Activated CD8-positive, alpha-beta memory T cell treated with anti-CD3 and anti-CD28 coated beads, Interleukin-2, amount 50 U/mL, for 24 hours (primary cell): ENCODE data around the gene HINFP.
"Not testable (repeated sequence)": the region's sequence is repeated elsewhere in the genome, so short reads cannot be mapped to it uniquely, and the experiment has no call there.

ENCODE experiments used
- DNase-seq: peaks from one replicate; pipeline ENCODE4 v3.0.0-alpha.2; 2020; ENCODE audit errors: extremely low read depth

Gene HINFP

DNA sequence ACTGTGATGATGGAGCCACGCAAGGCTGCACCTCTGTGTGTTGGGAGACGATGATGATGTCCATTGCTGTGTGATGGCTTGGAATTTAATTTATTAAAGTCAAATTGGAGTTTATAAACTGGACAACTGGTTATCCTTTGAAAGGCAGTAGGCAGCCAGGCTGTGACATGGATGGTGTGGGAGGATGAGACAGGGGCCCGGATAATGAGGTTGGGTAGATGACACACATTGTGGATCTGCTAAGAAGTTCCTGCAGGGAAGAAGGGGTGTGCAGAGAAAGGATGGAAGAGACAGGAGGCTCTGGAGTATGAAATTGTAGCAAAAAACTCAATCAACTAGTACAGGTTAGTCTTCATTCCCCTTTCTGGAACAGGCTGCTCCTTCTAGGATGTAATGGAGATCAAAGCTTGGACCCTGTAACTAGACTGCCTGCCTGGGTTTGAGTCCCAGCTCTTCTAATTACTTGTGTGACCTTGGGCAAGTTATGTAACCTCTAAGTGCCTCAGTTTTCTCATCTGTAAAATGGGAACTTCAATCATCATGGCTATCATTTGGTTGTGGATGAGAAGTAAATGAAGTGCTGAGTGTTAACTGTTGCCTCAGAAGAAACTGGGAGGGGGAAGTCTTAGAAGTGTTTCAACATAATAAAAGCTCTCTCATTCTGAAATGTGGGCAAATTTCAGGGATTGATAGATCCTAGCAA lies 4.2 kb upstream of the HINFP start:
- DNase-seq: no peak

DNA sequence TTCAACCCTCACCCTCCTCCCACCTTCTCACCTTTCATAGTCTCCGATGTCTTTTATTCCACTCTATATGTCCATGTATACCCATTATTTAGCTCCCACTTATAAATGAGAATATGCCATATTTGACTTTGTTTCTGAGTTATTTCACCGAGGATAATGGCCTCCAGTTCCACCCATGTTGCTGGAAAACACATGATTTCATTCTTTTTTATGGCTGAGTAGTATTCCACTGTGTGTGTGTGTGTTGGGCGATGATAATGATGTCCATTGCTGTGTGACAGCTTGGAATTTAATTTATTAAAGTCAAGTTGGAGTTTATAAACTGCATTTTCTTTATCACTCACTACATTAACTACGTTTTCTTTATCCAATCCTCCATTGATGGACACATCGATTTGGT lies 3.2 kb upstream of the HINFP start:
- no peak for DNase-seq

DNA sequence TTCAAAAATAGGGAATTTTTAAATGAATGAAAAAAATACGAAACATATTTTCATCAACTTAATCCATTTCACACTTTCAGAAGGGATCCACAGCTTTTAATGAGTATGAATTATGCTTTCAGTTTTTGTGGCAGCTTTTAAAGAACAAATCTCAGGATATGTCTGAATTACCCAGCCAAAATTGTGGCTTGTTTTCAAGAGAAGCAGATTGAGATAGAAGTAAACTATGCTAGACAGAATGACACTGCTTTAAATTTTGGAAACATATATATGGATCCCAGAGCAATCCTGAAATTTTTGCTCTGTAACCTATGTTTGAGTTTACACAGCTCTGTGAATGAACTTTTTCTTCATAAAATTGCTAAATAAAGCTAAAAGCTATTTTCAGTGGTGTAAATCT lies 2.4 kb upstream of the HINFP start:
- DNase-seq: no peak

DNA sequence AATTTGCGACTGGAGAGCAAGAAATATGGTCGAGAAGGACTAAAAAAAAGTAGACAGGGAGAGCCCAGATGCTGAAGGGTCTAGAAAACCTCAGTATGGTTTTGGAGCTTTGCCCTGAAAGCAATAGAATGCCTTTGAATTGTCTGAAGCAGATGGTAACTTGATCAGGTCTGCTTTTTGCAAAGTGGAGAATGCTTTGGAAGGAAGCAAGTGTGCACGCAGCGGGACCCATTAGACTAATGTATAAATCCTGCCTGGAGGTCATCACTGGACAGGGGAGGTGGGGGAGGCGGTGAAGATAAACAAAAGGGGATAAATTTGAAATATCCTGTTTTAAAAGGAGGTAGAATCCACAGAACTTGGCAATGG lies 757 bp upstream of the HINFP start:
- DNase-seq: no peak

DNA sequence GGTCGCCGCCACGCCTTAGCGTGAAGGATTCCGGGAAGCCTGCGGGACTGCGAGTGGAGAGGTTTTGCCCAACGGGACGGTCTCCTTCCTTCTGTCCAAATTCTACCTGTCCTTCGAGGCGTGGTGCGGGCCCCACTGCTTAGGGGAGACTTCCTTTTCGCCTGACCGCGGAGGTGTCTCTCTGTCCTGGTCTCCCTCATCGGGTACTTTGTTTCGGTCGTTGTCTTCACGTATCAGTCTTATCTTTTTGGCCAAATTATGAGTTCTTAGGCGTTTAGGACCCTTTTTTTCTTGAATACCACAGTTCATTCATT lies 388 bp downstream of the HINFP start:
- DNase-seq: no peak

DNA sequence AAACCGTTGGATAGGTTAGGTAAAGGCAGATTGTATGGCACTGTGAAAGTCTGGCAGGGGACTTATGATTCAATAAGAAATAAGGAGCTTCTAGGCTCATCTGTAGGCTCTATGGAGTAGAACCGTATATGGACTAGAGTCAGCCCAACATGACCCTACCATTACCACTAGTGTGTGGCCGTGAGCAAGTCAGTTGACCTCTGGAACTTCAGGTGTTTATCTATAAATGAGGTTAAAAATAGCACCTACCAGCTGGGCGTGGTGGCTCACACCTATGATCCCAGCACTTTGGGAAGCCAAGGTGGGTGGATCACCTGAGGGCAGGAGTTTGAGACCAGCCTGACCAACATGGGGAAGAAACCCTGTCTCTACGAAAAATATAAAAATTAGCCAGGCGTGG lies 4.4 kb downstream of the HINFP start:
- DNase-seq: no peak

DNA sequence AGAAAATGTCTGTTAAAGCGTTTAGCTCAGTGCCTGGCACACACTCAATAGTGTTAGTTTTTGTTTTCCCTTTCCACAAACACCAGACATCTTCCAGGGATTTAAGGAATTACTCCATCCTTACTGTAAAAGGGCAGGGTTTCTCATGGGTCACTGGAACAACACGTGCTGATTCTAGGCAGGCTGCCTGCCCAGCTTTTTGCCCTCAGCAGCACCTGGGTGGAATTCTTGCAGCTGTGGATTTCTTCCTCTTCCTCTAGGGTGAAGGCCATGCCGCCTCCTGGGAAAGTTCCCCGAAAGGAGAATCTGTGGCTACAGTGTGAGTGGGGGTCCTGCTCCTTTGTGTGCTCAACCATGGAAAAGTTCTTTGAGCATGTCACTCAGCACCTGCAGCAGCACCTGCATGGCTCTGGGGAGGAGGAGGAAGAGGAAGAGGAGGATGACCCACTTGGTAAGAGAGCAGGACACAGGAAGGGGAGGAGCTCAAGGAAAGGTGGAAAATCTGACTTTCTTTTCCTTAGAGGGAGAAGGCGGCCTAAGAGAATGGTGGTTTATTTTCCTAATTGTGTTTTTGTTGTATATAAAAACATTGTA lies 5.4 kb downstream of the HINFP start:
- DNase-seq: no peak

DNA sequence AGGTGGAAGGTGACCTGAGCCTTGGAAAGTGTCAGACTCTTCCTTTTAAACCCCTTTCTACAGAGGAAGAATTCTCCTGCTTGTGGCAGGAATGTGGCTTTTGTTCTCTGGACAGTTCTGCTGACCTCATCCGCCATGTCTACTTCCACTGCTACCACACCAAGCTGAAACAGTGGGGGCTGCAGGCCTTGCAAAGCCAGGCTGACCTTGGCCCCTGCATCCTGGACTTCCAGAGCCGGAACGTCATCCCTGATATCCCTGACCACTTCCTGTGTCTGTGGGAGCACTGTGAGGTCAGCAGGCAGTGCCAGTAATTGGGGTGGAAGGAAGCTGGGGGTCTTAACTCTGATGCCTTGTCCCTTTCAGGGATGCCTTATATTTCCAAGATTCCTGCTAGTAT lies 9.3 kb downstream of the HINFP start:
- no peak for DNase-seq

DNA sequence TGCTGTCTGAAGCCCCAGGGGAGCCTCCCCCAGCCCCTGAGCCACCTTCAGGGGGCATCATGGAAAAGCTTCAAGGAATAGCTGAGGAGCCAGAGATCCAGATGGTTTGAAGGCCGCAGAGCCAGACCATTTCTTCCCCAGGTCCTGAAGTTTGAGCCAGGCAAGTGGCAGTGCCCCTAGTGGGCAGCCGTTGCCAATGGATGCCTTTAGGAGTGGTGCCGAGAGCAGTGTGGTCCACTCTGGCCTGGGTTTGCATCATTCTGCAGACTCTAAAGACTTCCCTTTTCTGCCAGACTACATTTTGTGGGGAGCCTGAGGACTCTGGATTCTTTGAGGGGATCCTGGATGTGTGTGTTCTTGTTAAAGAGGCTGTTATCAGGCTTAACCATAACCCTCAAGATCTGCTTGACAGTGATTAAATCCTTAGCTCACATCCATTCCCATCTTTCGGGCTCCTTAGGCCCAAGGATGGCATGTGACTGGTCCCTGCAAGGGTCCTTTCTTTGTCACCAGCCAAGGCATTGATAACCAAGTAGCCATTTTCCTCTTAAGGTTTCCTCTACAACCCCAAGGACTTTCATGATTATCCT lies 13.1 kb downstream of the HINFP start:
- DNase-seq: no peak

DNA sequence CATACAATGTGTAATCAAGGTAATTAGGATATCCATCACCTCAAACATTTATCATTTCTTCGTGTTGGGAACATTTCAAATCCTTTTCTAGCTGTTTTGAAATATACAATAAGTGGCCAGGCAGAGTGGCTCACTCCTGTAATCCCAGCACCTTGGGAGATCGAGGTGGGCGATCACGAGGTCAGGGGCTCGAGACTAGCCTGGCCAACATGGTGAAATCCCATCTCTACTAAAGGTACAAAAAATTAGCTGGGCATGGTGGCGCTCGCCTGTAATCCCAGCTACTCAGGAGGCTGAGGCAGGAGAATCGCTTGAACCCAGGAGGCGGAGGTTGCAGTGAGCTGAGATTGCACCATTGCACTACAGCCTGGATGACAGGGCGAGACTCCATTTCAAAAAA lies 17.9 kb downstream of the HINFP start:
- not testable (repeated sequence) for DNase-seq

DNA sequence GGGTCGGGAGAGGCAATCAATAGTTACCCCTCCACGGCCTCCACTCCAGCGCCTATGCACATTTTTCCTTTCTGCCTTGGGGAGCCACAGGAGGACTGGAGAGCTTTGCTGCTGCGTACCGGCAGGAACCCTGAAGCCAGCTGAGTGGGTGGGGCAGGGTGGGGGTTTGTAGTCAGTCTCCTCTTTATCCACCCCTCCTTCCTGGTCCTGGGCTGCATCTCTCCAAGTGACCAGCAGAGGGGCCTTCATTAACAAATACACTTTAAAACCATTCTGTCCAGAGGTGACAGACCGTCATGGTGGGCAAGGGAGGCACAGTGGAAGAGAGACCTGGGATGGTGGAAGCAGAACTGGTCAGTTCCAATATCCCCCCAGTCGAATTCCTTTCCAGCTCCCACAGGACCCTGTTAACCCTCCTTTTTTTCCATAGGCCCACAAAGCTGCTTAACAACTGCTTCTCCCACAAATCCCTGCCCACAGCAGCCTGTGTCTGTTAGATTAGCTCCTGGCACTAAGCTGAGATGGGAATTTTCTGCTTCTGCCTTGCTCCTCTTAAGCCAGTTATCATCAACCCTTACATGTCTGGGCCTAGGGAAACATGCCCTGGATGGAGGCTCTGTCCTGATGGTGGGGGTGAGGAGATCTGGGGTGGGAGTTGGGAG lies 23.6 kb downstream of the HINFP start:
- DNase-seq: no peak

DNA sequence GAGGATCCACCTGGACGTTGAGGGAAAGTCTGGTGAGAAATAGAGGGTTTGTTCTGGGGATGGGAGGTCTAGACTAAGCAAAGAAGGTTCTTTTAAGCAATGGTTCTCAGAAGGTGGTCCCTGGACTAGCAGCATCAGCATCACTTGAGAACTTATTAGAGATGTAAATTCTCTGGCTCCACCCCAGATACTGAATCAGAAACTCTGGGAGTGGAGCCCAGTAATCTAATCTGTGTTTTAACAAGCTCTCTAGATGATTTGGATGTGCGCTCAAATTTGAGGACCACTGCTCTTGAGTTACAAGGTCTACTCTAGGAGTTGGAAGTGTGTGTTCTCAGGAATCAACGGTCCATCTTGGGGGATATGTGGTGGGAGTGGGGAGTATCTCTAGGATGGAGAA lies 24.2 kb downstream of the HINFP start:
- no peak for DNase-seq

DNA sequence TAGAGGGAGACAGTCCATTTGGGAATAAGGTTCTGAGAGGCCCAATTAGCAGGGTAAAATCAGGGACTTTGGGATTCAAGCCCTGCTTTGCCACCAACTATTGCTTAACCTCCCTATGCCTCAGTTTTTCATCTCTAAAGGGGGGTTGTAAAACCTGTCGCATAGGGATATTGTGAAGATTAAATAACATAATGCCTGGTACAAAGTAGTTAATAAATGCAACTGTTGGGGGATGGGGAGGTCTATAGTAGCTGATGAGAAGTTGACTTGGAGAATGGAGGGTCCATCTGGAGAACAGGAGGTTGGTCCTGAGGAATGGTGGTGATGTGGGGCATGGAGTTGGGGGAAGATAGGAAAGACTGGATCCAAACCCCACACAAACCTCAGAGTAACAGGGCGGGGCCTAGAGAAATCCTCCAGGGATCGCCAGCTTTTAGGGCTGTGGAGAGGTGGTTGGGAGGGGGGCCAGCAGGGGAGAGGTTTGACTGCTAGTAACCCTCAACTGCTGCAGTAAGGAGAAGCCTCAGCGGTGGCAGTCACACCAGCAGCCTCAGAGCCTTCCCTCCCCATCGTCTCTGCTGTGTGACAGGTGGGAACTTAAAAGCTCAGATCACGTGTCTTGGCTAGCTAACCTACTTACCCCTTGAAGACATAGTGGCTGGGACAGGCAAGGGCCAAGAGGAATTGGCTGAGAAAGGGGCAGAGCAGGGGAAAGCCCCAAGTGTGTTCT lies 26.4 kb downstream of the HINFP start:
- no peak for DNase-seq

DNA sequence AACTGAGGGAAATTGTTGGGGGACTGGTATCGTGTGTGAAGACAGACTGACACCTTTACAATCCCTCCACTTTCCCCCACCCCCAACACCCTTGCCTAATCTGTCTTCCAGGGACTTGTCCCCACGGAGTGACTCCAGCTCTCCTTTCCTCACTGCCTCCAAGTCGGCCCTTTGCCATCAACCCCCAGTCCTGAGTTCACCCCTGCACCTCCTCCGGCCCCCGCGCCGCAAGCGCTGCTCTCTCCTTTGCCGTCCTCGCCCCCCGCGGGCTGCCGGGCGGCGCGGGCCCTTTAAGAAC lies 27.3 kb downstream of the HINFP start:
- DNase-seq: no peak

DNA sequence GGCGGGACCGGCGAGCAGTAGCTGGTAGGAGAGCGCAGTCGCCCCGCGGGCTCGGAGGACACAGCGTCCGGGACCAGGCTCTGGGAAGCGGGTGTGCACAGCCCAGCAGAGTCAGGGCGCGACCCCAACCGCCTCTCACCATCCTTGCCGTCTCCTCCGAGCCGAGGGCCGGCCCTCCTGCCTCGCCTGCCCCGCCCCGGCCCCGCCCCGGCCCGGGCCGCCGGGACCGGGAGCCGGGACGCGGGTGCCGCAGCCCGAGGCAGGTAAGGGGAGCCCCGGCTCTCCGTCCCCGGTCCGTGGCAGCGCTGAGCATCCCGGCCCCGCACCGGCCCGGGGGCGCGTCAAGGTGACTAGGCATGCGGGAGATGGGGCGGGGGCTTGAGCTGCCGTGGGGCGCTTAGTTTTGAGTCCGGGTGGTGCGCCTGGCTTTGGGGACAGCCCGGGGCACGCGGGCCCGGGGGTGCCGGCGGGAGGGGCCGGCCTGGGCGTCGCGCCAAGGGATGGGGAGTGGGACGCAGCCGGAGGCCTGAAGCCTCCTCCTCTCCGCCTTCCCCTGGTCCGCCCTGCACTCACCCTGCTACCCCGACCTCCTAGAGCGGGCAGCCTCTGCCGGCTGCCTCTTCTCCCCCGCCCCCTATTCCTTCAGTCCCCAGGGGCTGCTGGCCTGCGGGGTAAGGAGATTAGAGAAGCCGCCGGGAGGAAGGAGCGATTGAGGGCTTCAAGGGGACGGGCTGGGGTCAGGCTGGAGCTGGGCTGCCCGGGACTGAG lies 27.8 kb downstream of the HINFP start, which contains the start of gene ABCG4:
TSS of gene ABCG4 (plus strand) at position 35 of the 768 bp plus-strand sequence. CDS start 914 bp downstream, outside the sequence.
- no peak for DNase-seq

DNA sequence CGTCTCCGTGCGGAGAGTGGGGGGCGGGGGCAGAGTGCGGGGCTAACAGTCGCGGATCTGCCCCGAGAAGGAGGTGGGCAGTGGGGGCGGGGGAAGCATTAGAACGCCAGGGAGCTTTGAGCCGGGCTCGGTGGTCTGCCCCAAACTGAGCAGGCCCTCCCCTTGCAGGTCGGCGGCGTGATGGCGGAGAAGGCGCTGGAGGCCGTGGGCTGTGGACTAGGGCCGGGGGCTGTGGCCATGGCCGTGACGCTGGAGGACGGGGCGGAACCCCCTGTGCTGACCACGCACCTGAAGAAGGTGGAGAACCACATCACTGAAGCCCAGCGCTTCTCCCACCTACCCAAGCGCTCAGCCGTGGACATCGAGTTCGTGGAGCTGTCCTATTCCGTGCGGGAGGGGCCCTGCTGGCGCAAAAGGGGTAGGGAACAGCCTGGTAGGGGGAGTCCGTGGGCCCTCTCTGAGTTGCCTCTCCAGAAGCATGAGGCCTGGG lies 28.5 kb downstream of the HINFP start:
- DNase-seq: no peak

DNA sequence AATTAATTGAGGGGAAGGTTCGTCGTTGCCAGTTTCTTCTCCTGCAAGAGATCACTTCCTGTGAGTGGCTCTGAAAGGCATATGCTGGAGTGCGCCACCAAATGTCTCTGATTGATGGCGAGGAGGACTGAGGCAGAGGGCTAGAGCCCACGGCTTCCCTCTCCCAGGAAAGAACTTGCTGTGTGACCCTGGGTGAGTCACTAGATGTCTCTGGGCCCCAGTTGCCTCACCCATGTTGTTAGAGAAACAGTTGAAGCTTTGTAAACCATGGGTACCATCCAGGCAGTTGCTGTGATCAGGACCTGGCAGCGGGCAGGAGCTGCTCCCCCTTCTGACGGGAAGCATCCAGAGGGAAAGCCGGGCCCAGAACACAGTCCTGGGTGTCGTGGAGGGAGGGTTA lies 30.7 kb downstream of the HINFP start:
- DNase-seq: no peak

DNA sequence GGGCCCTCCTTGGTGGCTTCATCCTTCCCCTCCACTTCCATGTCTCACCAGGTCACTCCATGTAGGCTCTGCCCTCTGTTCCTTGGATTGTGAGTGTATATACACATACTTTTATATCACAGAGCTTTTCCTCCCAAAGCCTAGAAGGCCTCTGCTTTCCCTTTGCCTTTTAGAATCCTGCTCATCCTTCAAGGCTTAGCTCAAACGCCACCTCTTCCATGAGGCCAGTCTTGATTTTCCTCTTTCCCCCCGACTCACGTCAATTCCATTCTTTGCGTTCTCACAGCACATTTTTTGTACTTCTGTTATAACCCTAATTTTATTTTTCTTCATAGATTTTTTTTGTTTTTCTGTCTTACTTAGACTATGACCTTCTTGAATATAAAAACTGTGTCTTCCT lies 31.2 kb downstream of the HINFP start:
- no peak for DNase-seq

DNA sequence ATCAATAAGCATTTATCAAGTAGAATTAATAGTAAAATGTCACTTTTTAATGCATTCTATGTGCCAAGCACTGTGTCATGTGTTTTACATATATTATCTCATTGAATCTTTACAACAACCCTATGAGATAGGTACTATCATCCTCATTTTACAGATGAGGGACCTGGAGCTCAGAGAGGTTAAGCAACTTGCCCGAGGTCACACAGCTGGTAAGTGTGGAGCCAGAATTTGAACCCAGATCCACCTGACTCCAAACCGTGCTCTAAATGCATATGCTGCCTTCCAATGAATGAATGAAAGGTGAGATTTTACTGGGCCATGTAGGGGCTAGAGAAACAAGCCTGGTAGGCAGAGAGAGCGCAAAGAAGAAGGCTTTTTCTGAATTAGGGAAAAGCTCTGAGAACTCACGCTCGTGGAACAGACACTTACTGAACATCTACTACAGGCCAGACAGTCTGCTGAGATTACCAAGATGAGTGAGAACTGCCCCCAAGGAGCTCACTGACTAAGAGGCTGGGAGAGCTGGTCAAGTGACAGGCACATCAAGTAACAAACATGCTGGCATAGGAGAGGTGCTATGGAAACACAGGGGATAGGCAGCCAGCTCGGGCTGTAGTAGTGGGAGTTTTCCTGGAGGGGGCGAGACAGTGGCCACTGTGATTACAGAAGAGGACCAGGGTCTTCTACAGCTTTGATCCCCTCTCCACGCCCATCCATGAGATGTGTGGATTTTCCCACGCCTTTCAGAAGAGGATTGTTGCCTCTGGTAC lies 31.9 kb downstream of the HINFP start:
- no peak for DNase-seq

DNA sequence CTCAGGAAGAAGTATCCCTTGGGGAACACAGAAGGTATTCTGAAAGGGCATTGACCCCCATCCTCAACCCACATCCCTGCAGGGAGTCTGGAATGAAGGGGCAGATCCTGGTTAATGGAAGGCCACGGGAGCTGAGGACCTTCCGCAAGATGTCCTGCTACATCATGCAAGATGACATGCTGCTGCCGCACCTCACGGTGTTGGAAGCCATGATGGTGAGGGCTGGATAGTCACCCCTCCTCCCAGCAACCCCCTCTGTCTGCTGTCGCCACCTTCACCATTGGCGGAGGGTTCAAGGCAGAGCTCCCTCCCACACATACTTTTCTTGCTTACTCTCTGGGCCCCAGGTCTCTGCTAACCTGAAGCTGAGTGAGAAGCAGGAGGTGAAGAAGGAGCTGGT lies 32.8 kb downstream of the HINFP start:
- no peak for DNase-seq
